A549 (cell line): ENCODE results near the gene QRFPR. TPM values are rescaled to one million over a fixed set of nuclear protein-coding genes. Genes with fewer than 3 reads are reported as not detected.

ENCODE experiments used
- ATAC-seq, 2 experiments: fragments of 200-7000 bp in 1 of 2; fragments of >200 bp in 1 of 2; cut with Nextera tagmentation in 1 of 2; cut with Tn5 transposase in 1 of 2; 3 replicates each; pipeline versions ENCODE4 v1.8.0 to v1.9.1; 2018 to 2020; ENCODE audit warnings: mild to moderate bottlenecking in 1 of 2, moderate library complexity in 1 of 2
- CTCF ChIA-PET: fragments of 300-600 bp; sonication (Branson Sonifier 250); formaldehyde crosslinking; extraction: SDS; loops from one replicate; lab custom pipeline; 2021; ENCODE audit warnings: antibody characterized with exemption, inconsistent platforms; lab: Yijun Ruan, JAX
- POLR2A ChIA-PET: fragments of 350-600 bp; formaldehyde crosslinking; extraction: SDS; loops from one replicate; lab custom pipeline; 2021; ENCODE audit warnings: antibody characterized with exemption, inconsistent platforms; lab: Yijun Ruan, JAX
- DNase-seq, 2 experiments: peaks; one replicate each; pipeline versions ENCODE4 v3.0.0 to v3.0.0-alpha.2; 2011 to 2016; ENCODE audit warnings: low read depth in 1 of 2, low spot score in 1 of 2
- FAIRE-seq: peaks from 2 replicates; lab custom pipeline; 2011; peaks lifted over from hg19 to GRCh38; lab: Jason Lieb, UNC
- H3K27ac ChIP-seq, 2 experiments: fragments of >200 bp; sonication (Bioruptor Twin); formaldehyde crosslinking; 3 replicates each; pipeline ENCODE4 v1.5.1; 2016 to 2017
- H3K4me1 ChIP-seq: fragments of >200 bp; sonication (Bioruptor Twin); formaldehyde crosslinking; 3 replicates; pipeline ENCODE4 v1.6.1; 2016
- H3K4me2 ChIP-seq: fragments of >200 bp; sonication (Bioruptor Twin); formaldehyde crosslinking; 3 replicates; pipeline ENCODE4 v1.6.1; 2016
- H3K4me3 ChIP-seq: fragments of >200 bp; sonication (Bioruptor Twin); formaldehyde crosslinking; 3 replicates; pipeline ENCODE4 v1.5.1; 2016
- H3K9me3 ChIP-seq: fragments of >200 bp; sonication (Bioruptor Twin); formaldehyde crosslinking; 3 replicates; pipeline ENCODE4 v1.6.1; 2016
- CBX2 ChIP-seq: fragments of 200-600 bp; sonication (generic); IDR thresholded peaks from 2 replicates; pipeline ENCODE4 v1.6.1; 2016; ENCODE audit warnings: low read depth, mild to moderate bottlenecking, borderline replicate concordance
- CBX8 ChIP-seq: fragments of 200-600 bp; sonication (generic); IDR thresholded peaks from 2 replicates; pipeline ENCODE4 v1.6.1; 2016
- CHD4 ChIP-seq: fragments of 200-600 bp; sonication (generic); IDR thresholded peaks from 2 replicates; pipeline ENCODE4 v1.6.1; 2016; ENCODE audit warnings: antibody characterized with exemption, mild to moderate bottlenecking, borderline replicate concordance
- EHF ChIP-seq: fragments of 250-450 bp; sonication (Bioruptor Pico); IDR thresholded peaks from 2 replicates; pipeline ENCODE4 v1.5.0; 2020; ENCODE audit warnings: mild to moderate bottlenecking
- EHMT2 ChIP-seq: fragments of 200-600 bp; sonication (generic); IDR thresholded peaks from 2 replicates; pipeline ENCODE4 v1.6.1; 2016; ENCODE audit warnings: antibody characterized with exemption, low read depth, mild to moderate bottlenecking, moderate library complexity
- FOSL2 ChIP-seq, 2 experiments: fragments of 450-650 bp in 1 of 2; fragments of >200 bp in 1 of 2; sonication (Bioruptor Twin) in 1 of 2; formaldehyde crosslinking; IDR thresholded peaks; 2 replicates each; pipeline versions ENCODE4 v1.5.0 to v1.6.1; 2016 to 2020; ENCODE audit warnings: mild to moderate bottlenecking in 1 of 2, moderate library complexity in 1 of 2
- GATA3 ChIP-seq: IDR thresholded peaks from 2 replicates; pipeline ENCODE4 v1.6.1; 2012; ENCODE audit warnings: borderline replicate concordance
- HDAC2 ChIP-seq: fragments of 200-600 bp; sonication (generic); IDR thresholded peaks from 2 replicates; pipeline ENCODE4 v1.6.1; 2016
- HMGXB4 ChIP-seq: fragments of 250-450 bp; sonication (Bioruptor Pico); IDR thresholded peaks from 2 replicates; pipeline ENCODE4 v1.5.0; 2021; ENCODE audit warnings: mild to moderate bottlenecking, moderate library complexity, borderline replicate concordance
- HOXB13 ChIP-seq: fragments of 250-450 bp; sonication (Bioruptor Pico); IDR thresholded peaks from 2 replicates; pipeline ENCODE4 v1.5.0; 2020; ENCODE audit warnings: low read depth, mild to moderate bottlenecking, moderate library complexity
- HOXB5 ChIP-seq: fragments of 250-450 bp; sonication (Bioruptor Pico); IDR thresholded peaks from 2 replicates; pipeline ENCODE4 v1.5.0; 2020; ENCODE audit warnings: mild to moderate bottlenecking, moderate library complexity
- MYC ChIP-seq: IDR thresholded peaks from 2 replicates; pipeline ENCODE4 v1.6.1; 2012; ENCODE audit warnings: mild to moderate bottlenecking, inconsistent platforms, low read length, improper control_type of control experiment, borderline replicate concordance
- NPAS2 ChIP-seq: fragments of 250-450 bp; sonication (Bioruptor Pico); IDR thresholded peaks from 2 replicates; pipeline ENCODE4 v1.8.0; 2022; ENCODE audit warnings: mild to moderate bottlenecking, moderate library complexity, borderline replicate concordance
- PHF8 ChIP-seq: fragments of 200-600 bp; sonication (generic); IDR thresholded peaks from 2 replicates; pipeline ENCODE4 v1.6.1; 2016; ENCODE audit warnings: low read depth, mild to moderate bottlenecking, antibody characterized with exemption, moderate library complexity, borderline replicate concordance
- POLR2A ChIP-seq: IDR thresholded peaks from 2 replicates; pipeline ENCODE4 v1.6.1; 2012; ENCODE audit warnings: mild to moderate bottlenecking, low read length
- RAD21 ChIP-seq, 2 experiments: fragments of >200 bp in 1 of 2; sonication (Bioruptor Twin) in 1 of 2; formaldehyde crosslinking in 1 of 2; IDR thresholded peaks in 1 of 2; conservative IDR thresholded peaks in 1 of 2; 2 replicates in 1 of 2; 3 replicates in 1 of 2; pipeline ENCODE4 v1.6.1; 2012 to 2018; ENCODE audit warnings: inconsistent platforms in 1 of 2
- RCOR1 ChIP-seq: fragments of 150-350 bp; IDR thresholded peaks from 2 replicates; pipeline ENCODE4 v1.6.1; 2014; ENCODE audit warnings: antibody characterized with exemption, low read length, low read depth
- SREBF2 ChIP-seq: fragments of 450-650 bp; IDR thresholded peaks from 2 replicates; pipeline ENCODE4 v1.6.1; 2014; ENCODE audit warnings: mild to moderate bottlenecking, moderate library complexity
- TFCP2L1 ChIP-seq: fragments of 250-450 bp; sonication (Bioruptor Pico); IDR thresholded peaks from 2 replicates; pipeline ENCODE4 v1.5.0; 2021; ENCODE audit warnings: mild to moderate bottlenecking
- ZFP36 ChIP-seq: fragments of 450-650 bp; IDR thresholded peaks from 2 replicates; pipeline ENCODE4 v1.6.1; 2014; ENCODE audit warnings: borderline replicate concordance; ENCODE audit not compliant: partially characterized antibody
- ZNF302 ChIP-seq: fragments of 250-450 bp; sonication (Bioruptor Pico); IDR thresholded peaks from 2 replicates; pipeline ENCODE4 v1.9.0; 2021; ENCODE audit warnings: inconsistent platforms, mild to moderate bottlenecking, moderate library complexity
- WGBS: methylation state at CpG from one replicate; pipeline ENCODE4 v1.1.6; 2017; ENCODE audit errors: missing lambda C conversion rate; 5-methylcytosine and 5-hydroxymethylcytosine counted together
- polyA plus RNA-seq, 4 experiments: library from polyadenylated mRNA; depleted of rRNA in 3 of 4; stranded (reverse); fragments of >200 nt; fragmentation: RNase III in 1 of 4; extraction: RNeasy Plus Mini Kit Qiagen cat#74134 plus additional on column Dnase treatment in 1 of 4; gene quantifications; 2 replicates in 3 of 4; 3 replicates in 1 of 4; pipeline ENCODE4 v1.2.3, GENCODE V29; 2011 to 2017
- TF ChIP-seq, protein P1 (sequence below): fragments of >200 bp; sonication (Bioruptor Twin); formaldehyde crosslinking; IDR thresholded peaks from 2 replicates; pipeline ENCODE4 v1.6.1; 2016
- TF ChIP-seq, protein P2 (sequence below): fragments of 200-600 bp; sonication (generic); IDR thresholded peaks from 2 replicates; pipeline ENCODE4 v1.6.1; 2016; ENCODE audit warnings: antibody characterized with exemption, mild to moderate bottlenecking, moderate library complexity
- TF ChIP-seq, protein P3 (sequence below): fragments of 250-450 bp; sonication (Bioruptor Pico); IDR thresholded peaks from 2 replicates; pipeline ENCODE4 v1.5.0; 2020; ENCODE audit warnings: low read depth, mild to moderate bottlenecking, moderate library complexity

Gene QRFPR
- polyA plus RNA-seq, 2 of the 4 experiments (the other 2 are of a cell fraction) = not detected

GRCh38 chr4:121306931-121307330 is 73.9 kb downstream of the QRFPR start (continued):
- TF ChIP-seq MYC (no peak), CBX8 (no peak), HMGXB4 (CRISPR knock-in tag) (no peak), FOSL2 (IDR thresholded peaks at IDR 0.05) (no peak), FOSL2 (CRISPR knock-in tag; IDR thresholded peaks at IDR 0.05) (no peak)

DNA sequence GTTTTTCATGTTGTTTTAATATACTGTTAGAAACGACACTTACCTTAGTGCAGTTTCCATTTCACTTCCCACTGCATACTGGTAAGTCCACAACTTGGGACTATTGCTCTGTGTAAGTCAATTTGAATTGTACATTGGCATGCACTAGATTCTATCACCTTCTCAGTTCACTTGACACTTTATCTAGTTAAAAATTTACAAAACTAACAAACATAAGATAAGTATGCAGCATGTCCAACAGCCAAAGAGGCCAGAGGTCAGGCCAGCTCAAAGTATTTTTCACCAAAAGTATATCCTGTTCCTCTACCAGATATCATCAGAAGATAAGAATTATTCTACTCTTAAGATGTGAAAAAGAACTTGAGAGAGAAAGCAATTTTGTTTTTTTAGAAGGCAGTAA is 75.9 kb downstream of the QRFPR start:
- FAIRE-seq (no peak), ATAC-seq (no peak), DNase-seq (no peak)
- TF ChIP-seq FOSL2 (IDR thresholded peaks at IDR 0.05) (no peak), FOSL2 (CRISPR knock-in tag; IDR thresholded peaks at IDR 0.05) (no peak), CHD4 (no peak), EHF (CRISPR knock-in tag) (no peak), ZFP36 (no peak), HOXB13 (CRISPR knock-in tag) (no peak), HOXB5 (CRISPR knock-in tag) (no peak), POLR2A (no peak), ZNF302 (no peak), NPAS2 (CRISPR knock-in tag) (no peak), RCOR1 (no peak), TFCP2L1 (no peak)
- TF ChIP-seq, protein P1, sequence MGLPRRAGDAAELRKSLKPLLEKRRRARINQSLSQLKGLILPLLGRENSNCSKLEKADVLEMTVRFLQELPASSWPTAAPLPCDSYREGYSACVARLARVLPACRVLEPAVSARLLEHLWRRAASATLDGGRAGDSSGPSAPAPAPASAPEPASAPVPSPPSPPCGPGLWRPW = no peak
- TF ChIP-seq, protein P2, sequence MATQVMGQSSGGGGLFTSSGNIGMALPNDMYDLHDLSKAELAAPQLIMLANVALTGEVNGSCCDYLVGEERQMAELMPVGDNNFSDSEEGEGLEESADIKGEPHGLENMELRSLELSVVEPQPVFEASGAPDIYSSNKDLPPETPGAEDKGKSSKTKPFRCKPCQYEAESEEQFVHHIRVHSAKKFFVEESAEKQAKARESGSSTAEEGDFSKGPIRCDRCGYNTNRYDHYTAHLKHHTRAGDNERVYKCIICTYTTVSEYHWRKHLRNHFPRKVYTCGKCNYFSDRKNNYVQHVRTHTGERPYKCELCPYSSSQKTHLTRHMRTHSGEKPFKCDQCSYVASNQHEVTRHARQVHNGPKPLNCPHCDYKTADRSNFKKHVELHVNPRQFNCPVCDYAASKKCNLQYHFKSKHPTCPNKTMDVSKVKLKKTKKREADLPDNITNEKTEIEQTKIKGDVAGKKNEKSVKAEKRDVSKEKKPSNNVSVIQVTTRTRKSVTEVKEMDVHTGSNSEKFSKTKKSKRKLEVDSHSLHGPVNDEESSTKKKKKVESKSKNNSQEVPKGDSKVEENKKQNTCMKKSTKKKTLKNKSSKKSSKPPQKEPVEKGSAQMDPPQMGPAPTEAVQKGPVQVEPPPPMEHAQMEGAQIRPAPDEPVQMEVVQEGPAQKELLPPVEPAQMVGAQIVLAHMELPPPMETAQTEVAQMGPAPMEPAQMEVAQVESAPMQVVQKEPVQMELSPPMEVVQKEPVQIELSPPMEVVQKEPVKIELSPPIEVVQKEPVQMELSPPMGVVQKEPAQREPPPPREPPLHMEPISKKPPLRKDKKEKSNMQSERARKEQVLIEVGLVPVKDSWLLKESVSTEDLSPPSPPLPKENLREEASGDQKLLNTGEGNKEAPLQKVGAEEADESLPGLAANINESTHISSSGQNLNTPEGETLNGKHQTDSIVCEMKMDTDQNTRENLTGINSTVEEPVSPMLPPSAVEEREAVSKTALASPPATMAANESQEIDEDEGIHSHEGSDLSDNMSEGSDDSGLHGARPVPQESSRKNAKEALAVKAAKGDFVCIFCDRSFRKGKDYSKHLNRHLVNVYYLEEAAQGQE = no peak
- CTCF ChIA-PET = no interaction called here
- POLR2A ChIA-PET = no interaction called here
- Histone ChIP-seq H3K9me3 (no peaks in the 10 kb centered on the region), H3K4me1 (no peaks in the 10 kb centered on the region), H3K27ac (no peak overlapping the region), H3K4me2 (no peak overlapping the region), H3K4me3 (no peak overlapping the region)
- 0% methylated on average over 1 of the region's 1 CpG for WGBS

DNA sequence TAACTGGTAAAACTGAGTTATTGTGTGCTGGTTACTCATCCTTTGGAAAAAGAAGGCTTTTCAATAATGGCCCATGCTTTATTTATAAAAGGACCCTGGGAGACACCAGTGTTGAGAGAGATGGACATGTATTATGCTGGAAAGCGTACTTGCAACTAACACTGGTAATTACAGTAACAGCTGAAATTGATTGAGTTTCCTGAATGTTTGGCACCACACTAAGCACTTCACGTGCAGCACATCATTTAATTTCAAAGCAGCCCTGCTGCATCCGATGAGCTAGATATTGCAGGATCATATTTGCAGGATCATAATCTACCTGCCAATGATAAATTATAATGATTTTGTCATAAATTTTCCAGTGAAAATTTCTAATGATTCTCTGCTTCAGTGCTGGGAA is 81.5 kb downstream of the QRFPR start:
- DNase-seq (no peak), FAIRE-seq (no peak), ATAC-seq (no peak)
- no peaks in the 10 kb centered on the region for H3K9me3 ChIP-seq
- 41% methylated on average over 3 of the region's 3 CpGs for WGBS
- ChIA-PET CTCF (interaction anchor here (1.2 kb wide), 1 partner anchor 9 kb away, joined by 3 read pairs; no protein-coding TSS in a partner anchor), POLR2A (no interaction called here)
- H3K4me3 ChIP-seq = no peak overlapping the region
- no peak overlapping the region for H3K27ac ChIP-seq
- H3K4me1 ChIP-seq = no peaks in the 10 kb centered on the region
- H3K4me2 ChIP-seq = no peak overlapping the region
- TF ChIP-seq GATA3 (no peak), FOSL2 (IDR thresholded peaks at IDR 0.05) (no peak), FOSL2 (CRISPR knock-in tag; IDR thresholded peaks at IDR 0.05) (no peak), CBX2 (no peak), NPAS2 (CRISPR knock-in tag) (no peak), RAD21 (conservative IDR thresholded peaks at IDR 0.05 in 1 of 2, IDR thresholded peaks at IDR 0.05 in 1 of 2) (no peak), SREBF2 (no peak), PHF8 (no peak), ZFP36 (no peak), EHMT2 (no peak), HDAC2 (no peak), CBX8 (no peak)
- TF ChIP-seq, protein P3, sequence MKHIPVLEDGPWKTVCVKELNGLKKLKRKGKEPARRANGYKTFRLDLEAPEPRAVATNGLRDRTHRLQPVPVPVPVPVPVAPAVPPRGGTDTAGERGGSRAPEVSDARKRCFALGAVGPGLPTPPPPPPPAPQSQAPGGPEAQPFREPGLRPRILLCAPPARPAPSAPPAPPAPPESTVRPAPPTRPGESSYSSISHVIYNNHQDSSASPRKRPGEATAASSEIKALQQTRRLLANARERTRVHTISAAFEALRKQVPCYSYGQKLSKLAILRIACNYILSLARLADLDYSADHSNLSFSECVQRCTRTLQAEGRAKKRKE (CRISPR knock-in tag) = no peak
